HEK293 (cell line): ENCODE results near the gene RIBC2.

Source experiments
- CTCF ChIA-PET: fragments of 350-600 bp; formaldehyde crosslinking; extraction: SDS; loops from one replicate; lab custom pipeline; 2021; ENCODE audit warnings: antibody characterized with exemption; lab: Yijun Ruan, JAX
- POLR2A ChIA-PET: fragments of 300-600 bp; formaldehyde crosslinking; extraction: SDS; loops from one replicate; lab custom pipeline; 2020; ENCODE audit warnings: antibody characterized with exemption, inconsistent platforms; lab: Yijun Ruan, JAX
- H3K27ac ChIP-seq: fragments of 200-500 bp; sonication (Bioruptor generic); 2 replicates; pipeline ENCODE4 v1.5.1; 2014; ENCODE audit warnings: low read depth, low read length, control low read depth, inconsistent platforms; ENCODE audit errors: extremely low read depth
- H3K36me3 ChIP-seq, 2 experiments: fragments of 200-500 bp in 1 of 2; sonication (Bioruptor generic) in 1 of 2; 1 replicate in 1 of 2; 2 replicates in 1 of 2; pipeline ENCODE4 v1.5.1; 2014 to 2017; ENCODE audit warnings: inconsistent platforms in 2 of 2, low read length in 2 of 2; ENCODE audit not compliant: control insufficient read depth in 2 of 2, insufficient read depth in 1 of 2
- H3K4me1 ChIP-seq: fragments of 200-500 bp; sonication (Bioruptor generic); 2 replicates; pipeline ENCODE4 v1.5.1; 2014; ENCODE audit warnings: mild to moderate bottlenecking, low read length, inconsistent platforms; ENCODE audit not compliant: control insufficient read depth, insufficient read depth
- H3K4me3 ChIP-seq: 2 replicates; pipeline ENCODE4 v1.5.1; 2011; ENCODE audit warnings: low read depth, mild to moderate bottlenecking, control low read depth, low read length, moderate library complexity
- H3K9me3 ChIP-seq: fragments of 200-500 bp; sonication (Bioruptor generic); 2 replicates; pipeline ENCODE4 v1.5.1; 2014; ENCODE audit warnings: low read depth, low read length, inconsistent platforms; ENCODE audit not compliant: control insufficient read depth, insufficient read depth
- FEZF1 ChIP-seq: fragments of 450-650 bp; formaldehyde crosslinking; IDR thresholded peaks from 2 replicates; pipeline ENCODE4 v1.5.1; 2016; ENCODE audit warnings: missing biosample characterization, missing genetic modification characterization
- IKZF3 ChIP-seq: fragments of 450-650 bp; IDR thresholded peaks from 2 replicates; pipeline ENCODE4 v1.5.0; 2018; ENCODE audit warnings: missing biosample characterization, mild to moderate bottlenecking, missing genetic modification characterization, moderate library complexity
- MZF1 ChIP-seq: fragments of 450-650 bp; formaldehyde crosslinking; IDR thresholded peaks from 2 replicates; pipeline ENCODE4 v1.5.1; 2017; ENCODE audit warnings: missing biosample characterization, missing genetic modification characterization, borderline replicate concordance
- PRDM10 ChIP-seq: fragments of 450-650 bp; formaldehyde crosslinking; IDR thresholded peaks from 2 replicates; pipeline ENCODE4 v1.5.1; 2016; ENCODE audit warnings: missing biosample characterization, missing genetic modification characterization
- SP2 ChIP-seq: fragments of 450-650 bp; formaldehyde crosslinking; IDR thresholded peaks from 2 replicates; pipeline ENCODE4 v1.5.1; 2016; ENCODE audit warnings: missing biosample characterization, missing genetic modification characterization
- SP7 ChIP-seq: fragments of 450-650 bp; formaldehyde crosslinking; IDR thresholded peaks from 2 replicates; pipeline ENCODE4 v1.5.1; 2016; ENCODE audit warnings: missing biosample characterization, missing genetic modification characterization
- TRIM28 ChIP-seq: IDR thresholded peaks from 2 replicates; pipeline ENCODE4 v1.6.1; 2011; ENCODE audit warnings: low read length, control low read depth, borderline replicate concordance
- WT1 ChIP-seq: fragments of 450-650 bp; formaldehyde crosslinking; IDR thresholded peaks from 2 replicates; pipeline ENCODE4 v1.5.1; 2016; ENCODE audit warnings: missing biosample characterization, missing genetic modification characterization
- ZBTB8A ChIP-seq: fragments of 450-650 bp; formaldehyde crosslinking; IDR thresholded peaks from 2 replicates; pipeline ENCODE4 v1.5.1; 2016; ENCODE audit warnings: missing biosample characterization, missing genetic modification characterization
- ZFP37 ChIP-seq: fragments of 450-650 bp; formaldehyde crosslinking; IDR thresholded peaks from 2 replicates; pipeline ENCODE4 v1.5.1; 2016; ENCODE audit warnings: missing biosample characterization, missing genetic modification characterization
- ZFP69B ChIP-seq: fragments of 450-650 bp; formaldehyde crosslinking; IDR thresholded peaks from 2 replicates; pipeline ENCODE4 v1.5.1; 2016; ENCODE audit warnings: missing biosample characterization, missing genetic modification characterization
- ZNF121 ChIP-seq: fragments of 450-650 bp; formaldehyde crosslinking; IDR thresholded peaks from 2 replicates; pipeline ENCODE4 v1.5.1; 2016; ENCODE audit warnings: missing biosample characterization, missing genetic modification characterization
- ZNF133 ChIP-seq: fragments of 450-650 bp; formaldehyde crosslinking; IDR thresholded peaks from 2 replicates; pipeline ENCODE4 v1.5.1; 2016; ENCODE audit warnings: missing biosample characterization, missing genetic modification characterization
- ZNF157 ChIP-seq: fragments of 450-650 bp; formaldehyde crosslinking; IDR thresholded peaks from 2 replicates; pipeline ENCODE4 v1.5.1; 2016; ENCODE audit warnings: missing biosample characterization, missing genetic modification characterization
- ZNF223 ChIP-seq: fragments of 450-650 bp; formaldehyde crosslinking; IDR thresholded peaks from 2 replicates; pipeline ENCODE4 v1.5.1; 2016; ENCODE audit warnings: missing biosample characterization, missing genetic modification characterization
- ZNF324 ChIP-seq: fragments of 450-650 bp; formaldehyde crosslinking; IDR thresholded peaks from 2 replicates; pipeline ENCODE4 v1.5.1; 2016; ENCODE audit warnings: missing biosample characterization, missing genetic modification characterization
- ZNF335 ChIP-seq: fragments of 450-650 bp; formaldehyde crosslinking; conservative IDR thresholded peaks from 2 replicates; pipeline ENCODE4 v1.5.1; 2016; ENCODE audit warnings: missing biosample characterization, missing genetic modification characterization
- ZNF362 ChIP-seq: fragments of 450-650 bp; formaldehyde crosslinking; IDR thresholded peaks from 2 replicates; pipeline ENCODE4 v1.5.1; 2016; ENCODE audit warnings: missing biosample characterization, missing genetic modification characterization
- ZNF366 ChIP-seq: fragments of 450-650 bp; formaldehyde crosslinking; conservative IDR thresholded peaks from 2 replicates; pipeline ENCODE4 v1.5.1; 2016; ENCODE audit warnings: missing biosample characterization, missing genetic modification characterization
- ZNF398 ChIP-seq: fragments of 450-650 bp; formaldehyde crosslinking; IDR thresholded peaks from 2 replicates; pipeline ENCODE4 v1.5.1; 2017; ENCODE audit warnings: missing biosample characterization, missing genetic modification characterization
- ZNF561 ChIP-seq: fragments of 450-650 bp; IDR thresholded peaks from 2 replicates; pipeline ENCODE4 v1.5.1; 2018; ENCODE audit warnings: missing biosample characterization, missing genetic modification characterization, borderline replicate concordance
- ZNF610 ChIP-seq: fragments of 450-650 bp; formaldehyde crosslinking; IDR thresholded peaks from 2 replicates; pipeline ENCODE4 v1.5.1; 2016; ENCODE audit warnings: missing biosample characterization, missing genetic modification characterization, borderline replicate concordance
- ZNF664 ChIP-seq: fragments of 450-650 bp; formaldehyde crosslinking; IDR thresholded peaks from 2 replicates; pipeline ENCODE4 v1.5.1; 2016; ENCODE audit warnings: missing biosample characterization, missing genetic modification characterization
- ZSCAN30 ChIP-seq: fragments of 450-650 bp; IDR thresholded peaks from 2 replicates; pipeline ENCODE4 v1.5.1; 2018; ENCODE audit warnings: missing biosample characterization, mild to moderate bottlenecking, missing genetic modification characterization, moderate library complexity
- TF ChIP-seq, protein P1 (sequence below): fragments of 450-650 bp; formaldehyde crosslinking; IDR thresholded peaks from 2 replicates; pipeline ENCODE4 v1.5.1; 2017; ENCODE audit warnings: missing biosample characterization, missing genetic modification characterization

Gene RIBC2

DNA sequence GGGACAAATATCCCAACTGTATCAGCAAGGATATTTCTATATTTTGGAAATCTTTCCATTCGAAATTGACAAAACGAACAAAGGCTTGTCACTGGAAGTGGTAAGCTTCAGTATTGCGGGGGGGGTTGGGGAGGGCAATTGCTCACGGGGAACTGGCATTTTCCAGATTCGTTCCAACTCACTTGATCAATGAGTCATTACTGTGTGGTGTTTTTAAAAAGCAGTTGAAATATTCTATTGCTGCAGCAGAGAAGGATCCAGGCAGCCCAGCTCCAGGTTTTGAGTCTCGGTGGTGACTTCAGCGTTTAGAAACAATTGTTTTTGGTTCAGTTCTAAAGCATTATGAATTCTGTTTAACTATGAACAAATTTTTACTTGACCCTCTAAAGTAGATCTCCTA lies 55.4 kb downstream of the RIBC2 start:
- Histone ChIP-seq H3K36me3 (no peaks in the 10 kb centered on the region), H3K27ac (peak overlapping the region; percentile 45; the same call in 1 of the 2 replicates), H3K4me1 (peaks cover 3% of the 10 kb centered on the region; the same call in 1 of the 2 replicates), H3K9me3 (no peaks in the 10 kb centered on the region), H3K4me3 (no peak overlapping the region)
- ChIA-PET CTCF (interaction anchor here (1.1 kb wide), 1 partner anchor 28 kb away, joined by 3 read pairs; no protein-coding TSS in a partner anchor), POLR2A (interaction anchor here (0.6 kb wide), 1 partner anchor 307 kb away, joined by 7 read pairs; no protein-coding TSS in a partner anchor)
- no peak for TF ChIP-seq ZFP37
- no peak for TF ChIP-seq SP2 (tag by site-specific recombination)
- TF ChIP-seq ZNF561 (tag by site-specific recombination): no peak
- no peak for TF ChIP-seq ZNF133 (tag by site-specific recombination)

GRCh38 chr22:45469281-45470073 lies 56.0 kb downstream of the RIBC2 start:
- H3K27ac ChIP-seq: peak overlapping the region; percentile 45
- ChIA-PET POLR2A (interaction anchor here (1.4 kb wide), 1 partner anchor 153 kb away, joined by 3 read pairs; no protein-coding TSS in a partner anchor), CTCF (interaction anchor here (0.6 to 1.8 kb wide), 3 partner anchors 29 to 95 kb away, joined by 3 to 8 read pairs (median 3); no protein-coding TSS in a partner anchor)
- TF ChIP-seq ZNF157 (tag by site-specific recombination): no peak
- TF ChIP-seq ZFP69B: no peak
- no peak for TF ChIP-seq ZNF324 (tag by site-specific recombination)
- 0 out of 2 replicates have a peak, but pooled peaks have one; percentile 7 for TF ChIP-seq ZSCAN30
- TF ChIP-seq ZNF121 (tag by site-specific recombination): peak; percentile 79; the same call in 1 of the 2 replicates
- TF ChIP-seq WT1 (tag by site-specific recombination): peak; percentile 36; the same call in 1 of the 2 replicates
- peak; percentile 37; the same call in 1 of the 2 replicates for TF ChIP-seq ZNF366 (tag by site-specific recombination)
- 0 out of 2 replicates have a peak, but pooled peaks have one; percentile 28 for TF ChIP-seq SP7 (tag by site-specific recombination)
- TF ChIP-seq ZNF398: peak; percentile 61
- peak; percentile 84 for TF ChIP-seq FEZF1 (tag by site-specific recombination)
- TF ChIP-seq ZBTB8A (tag by site-specific recombination): peak; percentile 76
- TF ChIP-seq ZNF610 (tag by site-specific recombination): no peak
- peak; percentile 13; the same call in 1 of the 2 replicates for TF ChIP-seq IKZF3 (tag by site-specific recombination)
- 0 out of 2 replicates have a peak, but pooled peaks have one; percentile 26 for TF ChIP-seq PRDM10 (tag by site-specific recombination)
- peak; percentile 35; the same call in 1 of the 2 replicates for TF ChIP-seq ZNF335
- TF ChIP-seq MZF1 (tag by site-specific recombination): peak; percentile 27; the same call in 1 of the 2 replicates
- peak; percentile 91 for TF ChIP-seq TRIM28
- TF ChIP-seq, protein P1, sequence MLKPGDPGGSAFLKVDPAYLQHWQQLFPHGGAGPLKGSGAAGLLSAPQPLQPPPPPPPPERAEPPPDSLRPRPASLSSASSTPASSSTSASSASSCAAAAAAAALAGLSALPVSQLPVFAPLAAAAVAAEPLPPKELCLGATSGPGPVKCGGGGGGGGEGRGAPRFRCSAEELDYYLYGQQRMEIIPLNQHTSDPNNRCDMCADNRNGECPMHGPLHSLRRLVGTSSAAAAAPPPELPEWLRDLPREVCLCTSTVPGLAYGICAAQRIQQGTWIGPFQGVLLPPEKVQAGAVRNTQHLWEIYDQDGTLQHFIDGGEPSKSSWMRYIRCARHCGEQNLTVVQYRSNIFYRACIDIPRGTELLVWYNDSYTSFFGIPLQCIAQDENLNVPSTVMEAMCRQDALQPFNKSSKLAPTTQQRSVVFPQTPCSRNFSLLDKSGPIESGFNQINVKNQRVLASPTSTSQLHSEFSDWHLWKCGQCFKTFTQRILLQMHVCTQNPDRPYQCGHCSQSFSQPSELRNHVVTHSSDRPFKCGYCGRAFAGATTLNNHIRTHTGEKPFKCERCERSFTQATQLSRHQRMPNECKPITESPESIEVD (tag by site-specific recombination): peak; percentile 49
- TF ChIP-seq ZNF362 (tag by site-specific recombination): peak; percentile 86
- peak; percentile 82 for TF ChIP-seq ZNF664 (tag by site-specific recombination)
- TF ChIP-seq ZNF223 (tag by site-specific recombination): no peak

More at GRCh38 chr22:45469281-45470073, 56.0 kb downstream of the RIBC2 start:
- no peak overlapping the region for H3K4me3 ChIP-seq
- peaks cover 3% of the 10 kb centered on the region; the same call in 1 of the 2 replicates for H3K4me1 ChIP-seq
- H3K36me3 ChIP-seq: no peaks in the 10 kb centered on the region
- H3K9me3 ChIP-seq: no peaks in the 10 kb centered on the region
